22Rv1 (cell line): Measurements from ENCODE around the gene B4GALT6.

Experiments
- ZFX ChIP-seq: fragments of 450-650 bp; IDR thresholded peaks from 2 replicates; pipeline ENCODE4 v1.6.1; 2017; ENCODE audit warnings: antibody characterized with exemption, borderline replicate concordance
- TF ChIP-seq, protein P1 (sequence below): fragments of 450-650 bp; IDR thresholded peaks from 2 replicates; pipeline ENCODE4 v1.5.1; 2017; ENCODE audit warnings: mild to moderate bottlenecking

DNA sequence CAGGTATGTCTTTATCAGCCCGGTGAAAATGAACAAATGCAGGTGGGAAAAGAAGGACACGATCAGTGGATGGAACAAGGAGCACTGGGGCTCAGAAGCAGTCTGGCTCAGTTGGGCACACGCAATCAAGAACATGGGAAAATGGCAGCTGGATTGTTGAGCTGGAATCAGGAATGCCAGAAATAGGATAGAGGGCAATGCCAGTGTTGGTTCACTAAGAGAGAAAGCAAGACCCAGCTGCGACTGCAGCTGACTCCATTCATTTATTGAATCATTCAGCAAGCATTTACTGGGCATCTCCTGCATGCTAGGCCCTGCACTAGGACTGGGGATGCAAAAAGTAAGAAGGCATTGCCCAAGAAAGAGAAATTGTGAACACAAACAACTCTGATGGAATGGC lies 106.3 kb downstream of the B4GALT6 start:
- TF ChIP-seq, protein P1, sequence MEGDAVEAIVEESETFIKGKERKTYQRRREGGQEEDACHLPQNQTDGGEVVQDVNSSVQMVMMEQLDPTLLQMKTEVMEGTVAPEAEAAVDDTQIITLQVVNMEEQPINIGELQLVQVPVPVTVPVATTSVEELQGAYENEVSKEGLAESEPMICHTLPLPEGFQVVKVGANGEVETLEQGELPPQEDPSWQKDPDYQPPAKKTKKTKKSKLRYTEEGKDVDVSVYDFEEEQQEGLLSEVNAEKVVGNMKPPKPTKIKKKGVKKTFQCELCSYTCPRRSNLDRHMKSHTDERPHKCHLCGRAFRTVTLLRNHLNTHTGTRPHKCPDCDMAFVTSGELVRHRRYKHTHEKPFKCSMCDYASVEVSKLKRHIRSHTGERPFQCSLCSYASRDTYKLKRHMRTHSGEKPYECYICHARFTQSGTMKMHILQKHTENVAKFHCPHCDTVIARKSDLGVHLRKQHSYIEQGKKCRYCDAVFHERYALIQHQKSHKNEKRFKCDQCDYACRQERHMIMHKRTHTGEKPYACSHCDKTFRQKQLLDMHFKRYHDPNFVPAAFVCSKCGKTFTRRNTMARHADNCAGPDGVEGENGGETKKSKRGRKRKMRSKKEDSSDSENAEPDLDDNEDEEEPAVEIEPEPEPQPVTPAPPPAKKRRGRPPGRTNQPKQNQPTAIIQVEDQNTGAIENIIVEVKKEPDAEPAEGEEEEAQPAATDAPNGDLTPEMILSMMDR = no peak
- no peak for TF ChIP-seq ZFX
